Glutamatergic neuron (in vitro differentiated cells): ENCODE measurements around the gene MAST2. TPM values are rescaled to one million over a fixed set of nuclear protein-coding genes. Genes with fewer than 3 reads are reported as not detected.
A peak's percentile ranks its signal among the peaks of the same experiment; 100 is the strongest.
"Not testable (repeated sequence)": the region's sequence is repeated elsewhere in the genome, so short reads cannot be mapped to it uniquely, and the experiment has no call there.

Source experiments
- DNase-seq: peaks from one replicate; pipeline ENCODE4 v3.0.0; 2022
- H3K27ac Mint-ChIP-seq: one replicate; pipeline ENCODE4 v1.8.0; 2020; ENCODE audit warnings: mild to moderate bottlenecking, mixed read lengths, inconsistent platforms; ENCODE audit not compliant: unreplicated experiment
- H3K27me3 Mint-ChIP-seq: one replicate; pipeline ENCODE4 v1.8.0; 2020; ENCODE audit warnings: mild to moderate bottlenecking, moderate library complexity, mixed read lengths, inconsistent platforms; ENCODE audit not compliant: unreplicated experiment
- H3K36me3 Mint-ChIP-seq: one replicate; pipeline ENCODE4 v1.8.0; 2020; ENCODE audit warnings: mild to moderate bottlenecking, mixed read lengths, inconsistent platforms; ENCODE audit not compliant: unreplicated experiment
- H3K4me1 Mint-ChIP-seq: one replicate; pipeline ENCODE4 v1.8.0; 2020; ENCODE audit warnings: mild to moderate bottlenecking, low read depth, mixed read lengths, inconsistent platforms; ENCODE audit not compliant: unreplicated experiment
- H3K4me3 Mint-ChIP-seq: one replicate; pipeline ENCODE4 v1.8.0; 2020; ENCODE audit warnings: mild to moderate bottlenecking, mixed read lengths, inconsistent platforms; ENCODE audit not compliant: unreplicated experiment
- H3K9me3 Mint-ChIP-seq: one replicate; pipeline ENCODE4 v1.8.0; 2020; ENCODE audit warnings: mild to moderate bottlenecking, moderate library complexity, mixed read lengths, inconsistent platforms; ENCODE audit not compliant: unreplicated experiment
- CTCF ChIP-seq: fragments of 200-600 bp; sonication (generic); IDR thresholded peaks from one replicate; pipeline ENCODE4 v1.5.0; 2021; ENCODE audit not compliant: partially characterized antibody, unreplicated experiment
- total RNA-seq: library from RNA; stranded (reverse); fragmentation: NEBNext Ultra II Directional; extraction: Animal tissue kit (Norgen Biotek cat#: 25700); gene quantifications from one replicate; pipeline ENCODE4 v1.2.1, GENCODE V29; 2021; ENCODE audit not compliant: unreplicated experiment

The MAST2 gene
- total RNA-seq, 1 donor from 2014 or later: 95.1 TPM

- DNase-seq: no peak
- Mint-ChIP-seq H3K9me3 (no peaks in the 10 kb centered on the region), H3K27me3 (peaks cover 17% of the 10 kb centered on the region), H3K36me3 (peaks cover 26% of the 10 kb centered on the region), H3K4me3 (no peak overlapping the region), H3K4me1 (no peaks in the 10 kb centered on the region), H3K27ac (no peak overlapping the region)
- no peak for TF ChIP-seq CTCF
These were observed 252.9 kb downstream of the MAST2 start for GRCh38 chr1:46056325-46056724.

GRCh38 chr1:46057215-46057614 lies 253.8 kb downstream of the MAST2 start:
- H3K27ac Mint-ChIP-seq: peak overlapping the region; percentile 66
- H3K9me3 Mint-ChIP-seq, H3K4me1 Mint-ChIP-seq, DNase-seq: not testable (repeated sequence)
- peaks cover 31% of the 10 kb centered on the region for H3K36me3 Mint-ChIP-seq
- peaks cover 17% of the 10 kb centered on the region for H3K27me3 Mint-ChIP-seq
- peak overlapping the region; percentile 39 for H3K4me3 Mint-ChIP-seq

DNA sequence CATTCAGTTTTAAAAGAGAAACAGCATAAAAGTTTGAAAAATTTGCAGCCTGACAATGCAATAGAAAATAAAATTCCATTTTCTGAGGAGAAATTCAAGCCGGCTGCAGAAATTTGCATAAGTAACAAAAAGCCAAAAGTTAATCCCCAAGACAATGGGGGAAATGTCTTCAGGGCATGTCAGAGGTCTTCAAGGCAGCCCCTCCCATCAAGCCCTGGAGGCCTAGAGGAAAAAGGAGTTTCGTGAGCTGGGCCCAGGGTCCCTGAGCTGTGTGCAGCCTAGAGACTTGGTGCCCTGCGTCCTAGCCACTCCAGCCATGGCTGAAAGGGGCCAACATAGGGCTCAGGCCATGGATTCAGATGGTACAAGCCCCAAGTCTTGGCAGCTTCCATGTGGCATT lies 254.4 kb downstream of the MAST2 start:
- DNase-seq: no peak
- Mint-ChIP-seq H3K4me1 (no peaks in the 10 kb centered on the region), H3K27me3 (peaks cover 17% of the 10 kb centered on the region), H3K27ac (peak overlapping the region; percentile 66), H3K4me3 (no peak overlapping the region), H3K9me3 (no peaks in the 10 kb centered on the region), H3K36me3 (peaks cover 31% of the 10 kb centered on the region)
- no peak for TF ChIP-seq CTCF

DNA sequence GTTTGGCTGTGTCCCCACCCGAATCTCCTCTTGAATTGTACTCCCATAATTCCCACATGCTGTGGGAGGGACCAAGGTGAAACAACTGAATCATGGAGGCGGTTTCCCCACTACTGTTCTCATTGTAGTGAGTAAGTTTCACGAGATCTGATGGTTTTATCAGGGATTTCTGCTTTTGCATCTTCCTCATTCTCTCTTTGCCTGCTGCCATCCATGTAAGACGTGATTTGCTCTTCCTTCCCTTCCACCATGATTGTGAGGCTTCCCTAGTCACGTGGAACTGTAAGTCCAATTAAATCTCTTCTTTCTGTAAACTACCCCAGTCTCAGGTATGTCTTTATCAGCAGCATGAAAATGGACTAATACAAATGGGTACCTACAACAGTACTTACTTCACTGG lies 255.5 kb downstream of the MAST2 start:
- no peak for TF ChIP-seq CTCF
- Mint-ChIP-seq H3K36me3 (peaks cover 31% of the 10 kb centered on the region), H3K27ac (no peak overlapping the region), H3K4me3 (no peak overlapping the region), H3K9me3 (peaks cover 3% of the 10 kb centered on the region), H3K27me3 (peaks cover 18% of the 10 kb centered on the region), H3K4me1 (no peaks in the 10 kb centered on the region)
- no peak for DNase-seq

GRCh38 chr1:46061146-46061545 lies 257.7 kb downstream of the MAST2 start:
- TF ChIP-seq CTCF: no peak
- peaks cover 27% of the 10 kb centered on the region for H3K36me3 Mint-ChIP-seq
- peaks cover 3% of the 10 kb centered on the region for H3K9me3 Mint-ChIP-seq

More at GRCh38 chr1:46061146-46061545, 257.7 kb downstream of the MAST2 start:
- Mint-ChIP-seq H3K4me1 (no peaks in the 10 kb centered on the region), H3K4me3 (no peak overlapping the region), H3K27ac (no peak overlapping the region), H3K27me3 (peaks cover 17% of the 10 kb centered on the region)
- no peak for DNase-seq
